ENCODE measurements around the gene QRICH1.

The QRICH1 gene

DNA sequence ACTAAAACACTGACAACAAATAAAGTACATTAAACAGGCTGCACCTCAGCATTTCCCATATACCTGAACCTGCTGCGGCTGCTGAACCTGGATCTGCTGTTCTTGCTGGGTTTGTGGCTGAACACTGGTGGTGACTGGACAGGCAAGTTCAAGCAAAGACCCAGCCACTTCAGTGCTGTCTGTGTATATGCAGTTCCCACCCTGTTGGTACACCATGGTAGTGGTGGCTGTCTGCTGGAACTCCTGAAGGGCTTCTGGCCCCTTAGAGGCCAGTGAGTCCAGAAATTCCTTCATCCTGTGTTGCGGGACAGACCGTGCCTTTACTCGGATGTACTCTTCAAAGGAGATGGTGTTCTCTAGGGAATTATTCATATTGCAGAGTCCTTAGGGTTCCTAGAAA, 17.2 kb downstream of the QRICH1 start:
- H3K4me3 ChIP-seq (replicated peaks; ENCODE audit: low read depth, low read length): no peak overlapping the region
- TF ChIP-seq, protein P1, sequence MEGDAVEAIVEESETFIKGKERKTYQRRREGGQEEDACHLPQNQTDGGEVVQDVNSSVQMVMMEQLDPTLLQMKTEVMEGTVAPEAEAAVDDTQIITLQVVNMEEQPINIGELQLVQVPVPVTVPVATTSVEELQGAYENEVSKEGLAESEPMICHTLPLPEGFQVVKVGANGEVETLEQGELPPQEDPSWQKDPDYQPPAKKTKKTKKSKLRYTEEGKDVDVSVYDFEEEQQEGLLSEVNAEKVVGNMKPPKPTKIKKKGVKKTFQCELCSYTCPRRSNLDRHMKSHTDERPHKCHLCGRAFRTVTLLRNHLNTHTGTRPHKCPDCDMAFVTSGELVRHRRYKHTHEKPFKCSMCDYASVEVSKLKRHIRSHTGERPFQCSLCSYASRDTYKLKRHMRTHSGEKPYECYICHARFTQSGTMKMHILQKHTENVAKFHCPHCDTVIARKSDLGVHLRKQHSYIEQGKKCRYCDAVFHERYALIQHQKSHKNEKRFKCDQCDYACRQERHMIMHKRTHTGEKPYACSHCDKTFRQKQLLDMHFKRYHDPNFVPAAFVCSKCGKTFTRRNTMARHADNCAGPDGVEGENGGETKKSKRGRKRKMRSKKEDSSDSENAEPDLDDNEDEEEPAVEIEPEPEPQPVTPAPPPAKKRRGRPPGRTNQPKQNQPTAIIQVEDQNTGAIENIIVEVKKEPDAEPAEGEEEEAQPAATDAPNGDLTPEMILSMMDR (IDR thresholded peaks at IDR 0.05; ENCODE audit: low read length, missing control alignments): no peak
- no peak for DNase-seq (ENCODE audit: low read depth)

DNA sequence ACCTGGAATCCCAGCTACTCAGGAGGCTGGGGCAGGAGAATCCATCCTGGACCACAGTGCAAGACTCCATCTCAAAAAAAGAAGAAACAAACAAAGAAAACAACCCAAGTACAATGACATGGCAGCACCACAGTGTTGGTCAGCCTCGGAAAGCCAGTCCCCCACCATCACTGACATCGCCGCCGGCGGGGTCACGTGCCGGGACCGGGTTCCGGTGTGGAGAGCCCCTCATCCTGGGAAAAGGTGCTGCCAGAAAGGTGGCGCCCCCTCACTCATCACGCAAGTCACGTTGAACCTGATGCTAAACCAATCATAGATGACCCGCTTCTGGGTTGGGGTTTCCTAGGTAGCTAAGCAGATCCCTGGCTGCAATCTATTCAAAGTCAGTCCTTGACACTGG, 17.8 kb downstream of the QRICH1 start:
- TF ChIP-seq, protein P1 (IDR thresholded peaks at IDR 0.05; ENCODE audit: low read length, missing control alignments): no peak
- no peak overlapping the region for H3K4me3 ChIP-seq (replicated peaks; ENCODE audit: low read depth, low read length)

DNA sequence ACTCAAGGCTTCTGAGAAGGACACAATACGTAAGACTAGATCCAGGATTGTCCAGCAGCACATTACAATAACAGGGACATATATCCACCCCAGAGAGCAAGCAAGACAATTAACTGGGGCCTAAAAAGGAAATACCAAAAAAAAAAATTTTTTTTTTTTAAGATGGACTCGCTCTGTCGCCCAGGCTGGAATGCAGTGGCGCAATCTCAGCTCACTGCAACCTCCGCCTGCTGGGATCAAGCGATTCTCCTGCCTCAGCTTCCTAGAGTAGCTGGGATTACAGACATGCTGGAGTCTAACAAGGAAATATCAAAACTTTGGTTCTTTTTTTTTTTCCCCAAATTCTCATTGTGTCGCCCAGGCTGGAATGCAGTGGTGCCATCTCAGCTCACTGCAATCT, 35.9 kb downstream of the QRICH1 start:
- DNase-seq (ENCODE audit: low read depth): no peak
- TF ChIP-seq, protein P1 (IDR thresholded peaks at IDR 0.05; ENCODE audit: low read length, missing control alignments): no peak
- no peak overlapping the region for H3K4me3 ChIP-seq (replicated peaks; ENCODE audit: low read depth, low read length)

More for the DNA sequence above, 17.8 kb downstream of the QRICH1 start:
- no peak for DNase-seq (ENCODE audit: low read depth)

DNA sequence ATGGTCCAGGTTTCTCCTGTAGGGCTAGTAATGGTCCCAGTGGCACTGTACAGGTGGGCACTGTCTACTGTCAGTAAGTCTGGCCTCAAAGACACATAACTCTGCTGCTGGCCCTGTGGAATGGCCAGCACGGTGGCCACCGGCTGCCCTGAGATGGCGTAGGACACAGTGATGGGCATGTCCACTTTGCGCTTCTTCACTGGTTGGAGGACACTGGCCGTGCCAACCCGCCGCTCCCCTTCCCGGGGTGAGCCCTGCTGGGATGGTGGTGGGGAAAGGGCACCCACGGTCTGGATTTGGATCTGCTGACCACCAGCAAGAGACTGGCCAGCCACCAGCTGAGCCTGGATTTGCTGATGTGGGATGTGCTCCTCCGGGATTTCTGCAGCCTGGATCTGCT, 36.6 kb downstream of the QRICH1 start:
- TF ChIP-seq, protein P1 (IDR thresholded peaks at IDR 0.05; ENCODE audit: low read length, missing control alignments): no peak
- no peak overlapping the region for H3K4me3 ChIP-seq (replicated peaks; ENCODE audit: low read depth, low read length)
- no peak for DNase-seq (ENCODE audit: low read depth)

DNA sequence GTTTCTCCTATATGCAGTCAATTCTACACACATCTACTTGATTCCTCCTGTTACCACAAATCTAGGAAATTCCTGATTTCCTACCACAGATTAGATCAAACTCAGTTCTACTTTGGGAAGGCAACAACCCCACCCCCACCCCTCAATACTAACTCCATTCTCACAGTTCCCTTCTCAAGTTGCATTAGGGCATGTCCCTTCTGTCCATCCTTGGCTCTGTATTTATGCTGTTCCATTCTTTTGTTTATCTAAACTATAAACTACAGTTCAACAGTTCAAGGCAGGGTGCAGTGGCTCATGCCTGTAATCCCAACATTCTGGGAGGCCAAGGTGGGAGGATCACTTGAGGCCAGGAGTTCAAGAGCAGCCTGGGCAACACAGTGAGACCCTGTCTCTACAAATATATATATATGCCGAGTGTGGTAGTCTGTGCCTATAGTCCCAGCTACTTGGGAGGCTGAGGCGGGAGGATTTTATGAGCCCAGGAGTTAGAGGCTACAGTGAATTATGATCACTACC, 39.5 kb downstream of the QRICH1 start:
- no peak for DNase-seq (ENCODE audit: low read depth)
- no peak overlapping the region for H3K4me3 ChIP-seq (replicated peaks; ENCODE audit: low read depth, low read length)
- TF ChIP-seq, protein P1 (IDR thresholded peaks at IDR 0.05; ENCODE audit: low read length, missing control alignments): no peak

DNA sequence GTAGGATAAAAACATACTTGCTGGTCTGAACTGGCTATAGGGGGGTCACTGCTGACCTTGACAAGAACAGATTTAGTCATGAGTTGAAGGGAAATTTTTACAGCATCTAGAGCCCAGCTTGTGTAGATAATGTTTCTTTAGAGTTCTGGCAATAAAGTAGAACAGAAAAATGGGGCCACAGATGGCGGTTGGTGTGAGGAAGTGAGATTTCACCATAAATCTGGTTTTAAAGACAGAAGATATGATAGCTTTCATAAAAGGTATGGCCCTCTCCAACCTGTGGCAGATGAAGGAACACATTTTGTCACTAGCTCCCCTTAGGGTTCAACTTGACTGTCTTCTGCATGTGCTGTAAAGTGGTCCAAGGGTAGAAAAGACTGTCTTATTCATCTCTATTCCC, 40.3 kb downstream of the QRICH1 start:
- TF ChIP-seq, protein P1 (IDR thresholded peaks at IDR 0.05; ENCODE audit: low read length, missing control alignments): no peak
- no peak overlapping the region for H3K4me3 ChIP-seq (replicated peaks; ENCODE audit: low read depth, low read length)
- no peak for DNase-seq (ENCODE audit: low read depth)

DNA sequence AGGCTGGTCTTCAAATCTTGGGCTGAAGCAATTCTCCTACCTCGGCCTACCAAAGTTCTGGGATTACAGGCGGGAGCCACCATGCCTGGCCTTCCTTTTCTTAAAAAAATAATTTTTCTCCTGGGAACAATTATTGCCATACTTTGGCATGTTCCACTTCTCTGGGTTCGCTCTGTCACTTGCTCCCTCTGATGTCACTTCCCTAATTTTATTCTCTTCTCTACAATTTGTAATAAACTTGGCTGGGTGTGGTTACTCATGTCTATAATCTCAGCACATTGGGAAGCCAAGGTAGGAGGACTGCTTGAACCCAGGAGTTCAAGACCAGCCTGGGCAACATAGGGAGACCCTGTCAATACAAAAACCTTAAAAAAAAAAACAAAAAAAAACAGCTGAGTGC, 58.6 kb downstream of the QRICH1 start:
- TF ChIP-seq, protein P1 (IDR thresholded peaks at IDR 0.05; ENCODE audit: low read length, missing control alignments): no peak
- no peak for DNase-seq (ENCODE audit: low read depth)
- H3K4me3 ChIP-seq (replicated peaks; ENCODE audit: low read depth, low read length): no peak overlapping the region
